ENCODE data around the gene FRMD4A. TPM values are rescaled to one million over a fixed set of nuclear protein-coding genes. Genes with fewer than 3 reads are reported as not detected.

The FRMD4A gene
- polyA plus RNA-seq, 1 donor (not counting 4 experiments of a cell fraction or from before 2014, with no cell fraction given), result 12.9 TPM

DNA sequence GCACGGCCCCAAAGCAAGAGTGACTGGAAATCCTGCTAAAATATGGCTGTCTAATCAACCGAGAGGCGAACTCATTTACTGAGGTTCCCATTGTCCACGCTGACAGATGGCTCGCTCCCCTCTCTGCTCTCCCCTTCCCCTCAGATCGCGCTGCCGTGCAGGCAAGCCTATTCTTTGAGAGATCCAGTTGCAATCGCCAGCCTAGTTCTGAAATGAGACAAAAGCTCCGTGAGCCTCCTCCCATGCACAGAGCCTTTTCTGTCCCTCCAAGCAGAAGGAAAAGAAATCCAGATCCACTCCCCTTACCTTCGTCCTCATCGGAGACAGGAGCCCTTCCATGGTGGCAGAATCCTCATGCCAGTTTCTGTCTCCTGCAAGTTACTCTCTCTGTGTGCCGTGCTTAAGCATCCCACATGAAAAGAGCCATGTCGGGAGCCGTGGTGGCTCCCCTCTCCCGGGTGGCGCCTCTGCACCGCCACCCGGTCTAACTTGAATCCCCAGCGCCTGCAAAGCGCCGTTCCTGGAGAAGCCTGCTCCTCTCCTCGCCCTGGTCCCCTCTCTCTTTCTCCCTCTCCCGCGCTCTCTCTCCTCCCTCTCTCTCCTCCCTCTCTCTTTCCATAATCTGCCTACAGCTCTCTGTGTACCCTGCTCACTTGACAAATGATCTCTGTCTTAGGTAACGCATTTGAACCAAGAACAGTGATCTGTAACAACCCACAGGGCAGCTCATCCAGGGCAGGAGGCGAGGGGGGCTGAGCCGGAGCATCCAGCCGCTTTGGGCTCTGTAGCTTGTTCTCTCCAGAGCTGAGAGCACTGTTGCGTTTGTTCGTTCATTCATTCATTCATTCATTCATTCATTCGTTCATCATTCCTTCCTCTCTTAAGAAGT, 156.8 kb downstream of the FRMD4A start:
- peak overlapping the region; percentile 89 for H2AFZ ChIP-seq (ENCODE audit: control insufficient read depth, low read length)
- FAIRE-seq (no peak), DNase-seq (ENCODE audit: low read depth, low spot score) (no peak)
- dilution Hi-C loops (cut with MboI; ENCODE audit: extremely low pct_ligation_motif_present, low sequenced_read_pairs), result no loop called here
- H3K79me2 ChIP-seq (ENCODE audit: control insufficient read depth, insufficient read depth, low read length), result no peaks in the 10 kb centered on the region
- H3K4me3 ChIP-seq (ENCODE audit: control insufficient read depth in 2 of 3, extremely low read depth in 1 of 3, insufficient read depth in 2 of 3, low read depth in 1 of 3, low read length in 3 of 3), result peak overlapping the region in 2 of 3 experiments; percentile 55 to 67
- no peaks in the 10 kb centered on the region for H3K36me3 ChIP-seq (ENCODE audit: control insufficient read depth in 2 of 2, extremely low read depth in 1 of 2, insufficient read depth in 2 of 2, low read length in 2 of 2)
- no peaks in the 10 kb centered on the region for H3K9me1 ChIP-seq (ENCODE audit: control insufficient read depth, extremely low read depth, insufficient read depth, low read length)
- no peak overlapping the region for H3K27ac ChIP-seq (ENCODE audit: control insufficient read depth, insufficient read depth, low read length)
- H3K4me1 ChIP-seq (ENCODE audit: control insufficient read depth, extremely low read depth, insufficient read depth, low read length), result peaks cover 12% of the 10 kb centered on the region
- no peaks in the 10 kb centered on the region for H4K20me1 ChIP-seq (ENCODE audit: control insufficient read depth, extremely low read depth, insufficient read depth, low read length)
- peaks cover 31% of the 10 kb centered on the region for H3K27me3 ChIP-seq (ENCODE audit: control insufficient read depth, extremely low read depth, insufficient read depth, low read length)
- H3K9ac ChIP-seq (ENCODE audit: control insufficient read depth, extremely low read depth, insufficient read depth, low read length), result no peak overlapping the region
- peak overlapping the region; percentile 92 for H3K4me2 ChIP-seq (ENCODE audit: control insufficient read depth, extremely low read depth, insufficient read depth, low read depth, low read length)
- TF ChIP-seq EZH2 (IDR thresholded peaks at IDR 0.05; ENCODE audit: low read length), result peak; percentile 29
- TF ChIP-seq, protein P1, sequence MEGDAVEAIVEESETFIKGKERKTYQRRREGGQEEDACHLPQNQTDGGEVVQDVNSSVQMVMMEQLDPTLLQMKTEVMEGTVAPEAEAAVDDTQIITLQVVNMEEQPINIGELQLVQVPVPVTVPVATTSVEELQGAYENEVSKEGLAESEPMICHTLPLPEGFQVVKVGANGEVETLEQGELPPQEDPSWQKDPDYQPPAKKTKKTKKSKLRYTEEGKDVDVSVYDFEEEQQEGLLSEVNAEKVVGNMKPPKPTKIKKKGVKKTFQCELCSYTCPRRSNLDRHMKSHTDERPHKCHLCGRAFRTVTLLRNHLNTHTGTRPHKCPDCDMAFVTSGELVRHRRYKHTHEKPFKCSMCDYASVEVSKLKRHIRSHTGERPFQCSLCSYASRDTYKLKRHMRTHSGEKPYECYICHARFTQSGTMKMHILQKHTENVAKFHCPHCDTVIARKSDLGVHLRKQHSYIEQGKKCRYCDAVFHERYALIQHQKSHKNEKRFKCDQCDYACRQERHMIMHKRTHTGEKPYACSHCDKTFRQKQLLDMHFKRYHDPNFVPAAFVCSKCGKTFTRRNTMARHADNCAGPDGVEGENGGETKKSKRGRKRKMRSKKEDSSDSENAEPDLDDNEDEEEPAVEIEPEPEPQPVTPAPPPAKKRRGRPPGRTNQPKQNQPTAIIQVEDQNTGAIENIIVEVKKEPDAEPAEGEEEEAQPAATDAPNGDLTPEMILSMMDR (optimal IDR thresholded peaks at IDR 0.05 in 1 of 3, IDR thresholded peaks at IDR 0.05 in 1 of 3, conservative IDR thresholded peaks at IDR 0.05 in 1 of 3; ENCODE audit: extremely low read depth in 1 of 3, insufficient read depth in 2 of 3, low read length in 3 of 3), result no peak
- H3K9me3 ChIP-seq (ENCODE audit: control insufficient read depth, low read depth, low read length), result no peaks in the 10 kb centered on the region

DNA sequence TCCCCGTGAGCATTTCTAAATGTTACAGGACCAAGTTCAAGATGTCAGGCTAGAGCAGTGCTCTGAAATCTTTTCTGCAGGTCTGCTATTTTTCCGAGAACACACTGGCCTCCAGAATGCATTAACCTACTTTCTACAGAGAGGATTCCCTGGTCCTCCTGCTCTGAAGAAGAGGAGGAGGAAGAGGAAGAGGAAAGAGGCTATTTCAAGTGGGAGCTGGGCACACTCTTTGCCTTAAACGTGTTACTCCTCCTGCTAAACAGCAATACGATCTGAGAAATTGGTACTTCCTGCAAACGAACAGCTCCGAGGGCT, 157.4 kb downstream of the FRMD4A start:
- Histone ChIP-seq H3K9me3 (ENCODE audit: control insufficient read depth, low read depth, low read length) (no peaks in the 10 kb centered on the region), H3K9ac (ENCODE audit: control insufficient read depth, extremely low read depth, insufficient read depth, low read length) (no peak overlapping the region), H3K4me3 (ENCODE audit: control insufficient read depth in 2 of 3, extremely low read depth in 1 of 3, insufficient read depth in 2 of 3, low read depth in 1 of 3, low read length in 3 of 3) (peak overlapping the region in 2 of 3 experiments; percentile 55 to 67), H3K36me3 (ENCODE audit: control insufficient read depth in 2 of 2, extremely low read depth in 1 of 2, insufficient read depth in 2 of 2, low read length in 2 of 2) (no peaks in the 10 kb centered on the region), H3K27me3 (ENCODE audit: control insufficient read depth, extremely low read depth, insufficient read depth, low read length) (peaks cover 31% of the 10 kb centered on the region), H4K20me1 (ENCODE audit: control insufficient read depth, extremely low read depth, insufficient read depth, low read length) (no peaks in the 10 kb centered on the region), H3K9me1 (ENCODE audit: control insufficient read depth, extremely low read depth, insufficient read depth, low read length) (no peaks in the 10 kb centered on the region), H3K4me1 (ENCODE audit: control insufficient read depth, extremely low read depth, insufficient read depth, low read length) (peaks cover 12% of the 10 kb centered on the region), H3K79me2 (ENCODE audit: control insufficient read depth, insufficient read depth, low read length) (no peaks in the 10 kb centered on the region), H3K27ac (ENCODE audit: control insufficient read depth, insufficient read depth, low read length) (no peak overlapping the region), H3K4me2 (ENCODE audit: control insufficient read depth, extremely low read depth, insufficient read depth, low read depth, low read length) (peak overlapping the region; percentile 92), H2AFZ (ENCODE audit: control insufficient read depth, low read length) (peak overlapping the region; percentile 89)
- FAIRE-seq, result no peak
- dilution Hi-C loops (cut with MboI; ENCODE audit: extremely low pct_ligation_motif_present, low sequenced_read_pairs), result no loop called here
- no peak for DNase-seq (ENCODE audit: low read depth, low spot score)
- TF ChIP-seq, protein P1 (optimal IDR thresholded peaks at IDR 0.05 in 1 of 3, IDR thresholded peaks at IDR 0.05 in 1 of 3, conservative IDR thresholded peaks at IDR 0.05 in 1 of 3; ENCODE audit: extremely low read depth in 1 of 3, insufficient read depth in 2 of 3, low read length in 3 of 3), result no peak
- no peak for TF ChIP-seq EZH2 (IDR thresholded peaks at IDR 0.05; ENCODE audit: low read length)
